RCC 7860 (cell line): ENCODE data around the gene NCAPH2.
"Not testable (repeated sequence)": the region's sequence is repeated elsewhere in the genome, so short reads cannot be mapped to it uniquely, and the experiment has no call there.

Source experiments
- DNase-seq: peaks from one replicate; pipeline ENCODE4 v3.0.0-alpha.2; 2015; ENCODE audit warnings: low spot score
- FAIRE-seq: peaks from 2 replicates; lab custom pipeline; 2012; peaks lifted over from hg19 to GRCh38; lab: Jason Lieb, UNC

The NCAPH2 gene

GRCh38 chr22:50516891-50517290, 8.9 kb downstream of the NCAPH2 start:
- DNase-seq (no peak), FAIRE-seq (no peak)

- DNase-seq (no peak), FAIRE-seq (no peak)
These were observed 9.7 kb downstream of the NCAPH2 start for GRCh38 chr22:50517495-50518260.

- FAIRE-seq, result no peak
- no peak for DNase-seq
These were observed 10.6 kb downstream of the NCAPH2 start for GRCh38 chr22:50518606-50519005.

GRCh38 chr22:50519151-50519550, 11.1 kb downstream of the NCAPH2 start:
- no peak for FAIRE-seq
- DNase-seq, result no peak

GRCh38 chr22:50520184-50520583, 12.2 kb downstream of the NCAPH2 start:
- DNase-seq, FAIRE-seq: not testable (repeated sequence)

- DNase-seq (no peak), FAIRE-seq (no peak)
These were observed 12.9 kb downstream of the NCAPH2 start for GRCh38 chr22:50520826-50521453.

- DNase-seq (no peak), FAIRE-seq (no peak)
These were observed 13.7 kb downstream of the NCAPH2 start for GRCh38 chr22:50521710-50522109.

GRCh38 chr22:50522208-50522805, 14.3 kb downstream of the NCAPH2 start:
- DNase-seq, result no peak
- FAIRE-seq, result no peak

GRCh38 chr22:50522806-50523438, 14.9 kb downstream of the NCAPH2 start:
- FAIRE-seq, result no peak
- DNase-seq, result no peak

GRCh38 chr22:50523458-50523805, 15.4 kb downstream of the NCAPH2 start:
- FAIRE-seq (no peak), DNase-seq (no peak)

- DNase-seq (no peak), FAIRE-seq (no peak)
These were observed 16.0 kb downstream of the NCAPH2 start for GRCh38 chr22:50523806-50524675.

GRCh38 chr22:50524676-50525103, 16.7 kb downstream of the NCAPH2 start:
- no peak for FAIRE-seq

GRCh38 chr22:50525104-50525857, 17.3 kb downstream of the NCAPH2 start, which contains the start of gene SCO2:
TSS of gene SCO2 (minus strand) at chr22:50525598. CDS start at chr22:50524411, 1,187 bp downstream.
- peak; percentile 91 for DNase-seq
- FAIRE-seq, result no peak

More at GRCh38 chr22:50524676-50525103, 16.7 kb downstream of the NCAPH2 start:
- DNase-seq, result no peak

- DNase-seq, result no peak
- FAIRE-seq, result no peak
These were observed 17.8 kb downstream of the NCAPH2 start for GRCh38 chr22:50525858-50526107.

GRCh38 chr22:50526108-50526833, 18.2 kb downstream of the NCAPH2 start:
- DNase-seq (peak; percentile 51), FAIRE-seq (no peak)

- FAIRE-seq, result no peak
These were observed 19.1 kb downstream of the NCAPH2 start for GRCh38 chr22:50526834-50527801.

GRCh38 chr22:50527921-50528681, 20.1 kb downstream of the NCAPH2 start:
- no peak for DNase-seq
- FAIRE-seq, result no peak

More at GRCh38 chr22:50526834-50527801, 19.1 kb downstream of the NCAPH2 start:
- peak; percentile 25 for DNase-seq
